NCI-H524 treated with DMSO at 0.1 percent for 48 hours (cell line): ENCODE measurements around the gene PRG2.
"Not testable (repeated sequence)": the region's sequence is repeated elsewhere in the genome, so short reads cannot be mapped to it uniquely, and the experiment has no call there.

Experiments used
- DNase-seq: peaks from one replicate; lab custom pipeline; 2025; lab: John Stamatoyannopoulos, UW

The PRG2 gene

DNA sequence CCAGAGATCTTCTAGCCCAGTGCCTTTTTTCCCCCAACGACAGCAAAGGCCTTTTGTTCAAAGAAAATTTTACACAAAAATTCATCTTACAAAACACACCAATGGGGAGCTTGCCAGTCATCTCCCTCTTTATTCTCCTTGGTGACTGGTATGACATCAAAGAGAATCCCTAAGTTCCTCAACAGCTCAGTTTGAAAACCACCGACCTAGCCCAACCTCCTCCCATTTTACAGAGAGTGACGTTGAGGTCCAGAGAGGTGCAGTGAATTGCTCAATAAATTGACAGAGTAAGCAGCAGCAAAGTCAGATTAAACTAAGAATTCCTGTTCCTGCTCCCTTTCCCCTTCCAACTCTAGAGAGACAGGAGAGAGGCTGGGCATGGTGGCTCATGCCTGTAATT lies 28.7 kb upstream of the PRG2 start:
- DNase-seq: no peak

GRCh38 chr11:57418131-57418530 lies 27.7 kb upstream of the PRG2 start:
- DNase-seq: no peak

- DNase-seq: no peak
These were observed 26.6 kb upstream of the PRG2 start for GRCh38 chr11:57417056-57417455.

DNA sequence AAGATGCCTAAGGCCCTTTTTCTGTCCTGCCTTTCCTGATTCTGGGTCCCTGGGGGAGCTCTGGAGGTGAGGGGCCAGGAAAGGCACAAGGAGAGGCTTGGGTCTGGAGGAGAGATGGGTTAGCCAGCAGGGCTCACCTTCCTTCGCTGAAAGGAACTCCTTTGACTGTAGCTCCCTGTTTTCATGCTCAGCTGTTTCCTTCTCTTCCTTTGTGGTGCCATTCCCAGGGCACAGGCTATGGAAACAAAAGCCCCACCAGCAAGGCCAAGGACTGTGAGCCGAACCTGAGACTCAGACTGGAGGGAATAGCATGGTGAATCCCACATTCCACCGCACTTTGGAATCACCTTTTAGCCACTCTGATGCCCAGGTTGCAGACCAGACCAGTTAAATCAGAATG lies 26.0 kb upstream of the PRG2 start:
- DNase-seq: no peak

DNA sequence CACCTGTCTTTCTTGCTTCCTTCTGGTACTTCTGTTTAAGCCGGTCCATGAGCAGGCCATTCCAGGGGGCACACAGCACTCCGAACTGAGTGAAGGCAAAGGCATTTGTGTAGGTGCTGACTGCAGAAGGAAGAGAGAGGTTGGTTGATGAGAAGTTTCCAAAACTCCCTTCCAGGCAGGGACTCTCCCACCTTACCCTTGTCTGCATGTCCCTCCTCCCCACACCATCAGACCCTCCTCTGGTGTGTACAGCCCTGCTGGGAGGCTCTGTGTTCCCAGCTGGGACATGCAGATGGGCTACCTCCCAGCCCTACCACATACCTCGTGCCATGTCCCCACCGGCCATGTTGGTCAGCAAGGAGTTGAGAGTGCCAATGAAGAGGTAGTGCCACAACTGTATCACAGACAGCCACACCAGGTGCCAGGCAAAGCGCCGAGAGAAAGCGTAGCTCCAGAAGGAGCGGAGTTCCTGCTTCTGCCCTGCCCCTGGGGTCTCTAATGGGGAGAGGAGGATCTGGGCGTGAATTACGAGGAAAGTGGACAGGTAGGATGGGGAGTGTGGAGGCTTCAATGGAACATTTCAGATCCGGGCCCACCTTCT lies 24.3 kb upstream of the PRG2 start:
- DNase-seq: no peak

DNA sequence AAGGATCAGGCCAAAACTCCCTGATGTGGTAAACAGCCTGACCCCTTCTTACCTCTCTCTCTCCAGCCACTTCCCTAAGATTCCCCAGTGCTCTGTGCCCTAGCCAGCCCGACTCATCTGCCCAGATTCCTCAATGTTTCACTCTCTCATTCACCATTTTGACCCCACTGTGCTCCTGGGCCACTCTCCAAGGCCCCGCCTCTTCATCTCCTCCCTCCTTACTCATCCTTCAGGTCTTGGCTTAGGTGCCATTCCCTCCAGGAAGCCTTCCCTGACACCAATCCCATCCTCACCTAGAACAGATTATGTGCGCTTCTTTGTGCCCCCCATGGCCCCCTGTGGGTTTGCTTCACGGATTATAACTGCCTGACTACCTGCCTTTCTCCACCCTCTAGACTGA lies 23.2 kb upstream of the PRG2 start:
- no peak for DNase-seq

GRCh38 chr11:57410287-57410686 lies 19.8 kb upstream of the PRG2 start:
- no peak for DNase-seq

DNA sequence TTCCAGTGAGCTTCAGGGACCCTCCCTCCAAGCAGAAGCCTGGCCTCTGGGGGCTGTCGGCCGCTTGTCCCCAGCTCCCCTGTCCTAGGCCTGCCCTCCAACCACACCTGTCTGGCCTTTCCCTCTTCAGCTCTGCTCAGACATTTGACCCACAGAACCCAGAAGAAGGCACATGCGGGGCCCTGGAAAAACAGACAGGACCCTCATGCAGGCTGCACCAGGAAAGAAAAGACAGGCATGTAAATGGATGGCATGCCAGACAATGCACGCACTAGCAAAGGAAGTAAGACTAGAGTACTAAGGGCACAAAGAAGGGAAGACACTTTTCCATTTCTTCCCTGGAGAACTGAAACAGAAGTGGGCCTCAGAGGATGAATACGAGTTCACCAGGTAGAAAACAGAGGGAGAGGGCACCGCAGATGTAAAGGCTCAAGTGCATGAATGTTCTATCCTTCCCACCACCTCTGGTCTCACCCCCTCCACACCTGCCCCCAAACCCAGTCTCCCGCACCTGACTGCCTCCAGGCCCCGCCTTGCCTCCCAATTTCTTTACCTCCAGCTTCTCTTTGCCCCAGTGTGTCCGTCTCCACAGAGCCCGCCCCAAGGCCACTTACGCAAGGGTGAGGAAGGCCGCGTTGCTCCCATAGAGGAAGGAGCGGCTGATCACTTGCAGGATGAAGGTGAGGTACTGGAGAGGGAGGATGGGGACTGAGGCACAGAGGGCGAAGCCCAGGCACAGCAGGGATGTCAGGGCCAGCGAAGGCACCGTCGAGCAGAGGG lies 19.1 kb upstream of the PRG2 start:
- DNase-seq: no peak

DNA sequence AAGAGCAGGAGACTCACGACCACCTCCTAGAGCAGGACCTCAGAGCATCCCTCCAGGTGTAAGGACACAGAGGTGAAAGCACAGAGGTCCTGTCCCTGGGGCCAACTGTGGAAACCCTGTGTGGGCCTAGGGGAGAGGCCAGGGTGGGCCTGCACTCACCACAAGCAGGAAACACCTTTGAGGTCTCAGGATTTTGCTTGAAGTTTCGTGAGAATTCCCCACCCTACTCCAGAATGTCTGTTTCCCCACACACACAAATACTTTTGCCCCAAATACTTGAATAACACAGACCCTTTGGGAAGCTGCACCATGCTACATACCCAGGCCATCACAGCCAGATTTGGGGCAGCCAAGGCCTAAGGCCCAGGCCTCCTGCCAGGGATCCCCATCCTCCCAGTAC lies 18.3 kb upstream of the PRG2 start:
- DNase-seq: no peak

DNA sequence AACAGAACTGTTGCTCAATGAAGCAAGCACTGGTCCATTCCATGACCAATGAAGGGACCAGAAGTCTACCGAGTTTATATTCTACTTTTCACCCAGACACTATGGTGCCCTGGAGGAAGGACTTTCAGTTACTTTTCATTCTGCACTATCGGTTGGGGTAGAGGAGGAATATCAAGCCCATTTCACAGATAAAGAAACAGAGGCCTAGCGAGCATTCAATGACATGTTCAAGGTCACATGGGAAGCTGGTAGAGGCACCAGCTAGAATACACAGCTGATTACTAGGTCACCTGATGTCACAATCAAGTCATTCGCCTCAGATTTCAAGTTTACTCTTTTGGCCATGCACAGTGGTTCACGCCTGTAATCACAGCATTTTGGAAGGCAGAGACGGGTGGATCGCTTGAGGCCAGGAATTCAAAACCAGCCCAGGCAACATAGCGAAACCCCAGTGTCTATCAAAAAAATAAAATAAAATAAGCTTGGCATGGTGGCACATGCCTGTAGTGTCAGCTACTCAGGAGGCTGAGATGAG lies 17.6 kb upstream of the PRG2 start:
- no peak for DNase-seq

GRCh38 chr11:57407010-57407920 lies 16.8 kb upstream of the PRG2 start:
- no peak for DNase-seq

GRCh38 chr11:57406337-57406904 lies 16.0 kb upstream of the PRG2 start:
- no peak for DNase-seq

- no peak for DNase-seq
These were observed 14.9 kb upstream of the PRG2 start for GRCh38 chr11:57405271-57405860.

- DNase-seq: no peak
These were observed 13.3 kb upstream of the PRG2 start for GRCh38 chr11:57403802-57404147.

GRCh38 chr11:57403003-57403801 lies 12.8 kb upstream of the PRG2 start:
- not testable (repeated sequence) for DNase-seq

GRCh38 chr11:57402188-57403002 lies 11.9 kb upstream of the PRG2 start:
- no peak for DNase-seq

DNA sequence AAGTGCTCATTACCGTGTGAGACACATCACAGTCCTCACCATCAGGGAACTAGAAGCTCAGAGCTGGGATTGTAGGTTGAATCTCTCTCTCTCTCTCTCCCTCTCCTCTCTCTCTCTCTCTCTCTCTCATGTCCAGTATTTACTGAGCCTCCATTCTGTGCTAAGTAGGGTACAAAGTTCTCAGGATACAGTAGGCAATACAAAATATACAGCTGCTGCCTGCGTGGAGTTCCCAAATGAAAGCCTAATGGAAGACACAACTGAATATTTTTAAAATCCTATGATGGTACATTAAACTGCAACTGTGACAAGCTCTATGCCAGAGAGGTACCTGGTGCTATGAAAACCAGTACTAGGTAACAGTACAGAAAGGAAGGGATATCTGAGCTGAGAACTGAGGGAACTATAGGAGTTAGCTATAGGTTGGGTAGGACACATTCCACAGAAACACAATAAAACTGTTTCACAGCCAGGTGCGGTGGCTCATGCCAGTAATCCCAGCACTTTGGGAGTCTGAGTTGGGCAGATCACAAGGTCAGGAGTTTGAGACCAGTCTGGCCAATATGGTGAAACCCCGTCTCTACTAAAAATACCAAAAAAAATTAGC lies 9.6 kb upstream of the PRG2 start:
- DNase-seq: no peak

GRCh38 chr11:57399221-57399620 lies 8.8 kb upstream of the PRG2 start:
- DNase-seq: no peak

DNA sequence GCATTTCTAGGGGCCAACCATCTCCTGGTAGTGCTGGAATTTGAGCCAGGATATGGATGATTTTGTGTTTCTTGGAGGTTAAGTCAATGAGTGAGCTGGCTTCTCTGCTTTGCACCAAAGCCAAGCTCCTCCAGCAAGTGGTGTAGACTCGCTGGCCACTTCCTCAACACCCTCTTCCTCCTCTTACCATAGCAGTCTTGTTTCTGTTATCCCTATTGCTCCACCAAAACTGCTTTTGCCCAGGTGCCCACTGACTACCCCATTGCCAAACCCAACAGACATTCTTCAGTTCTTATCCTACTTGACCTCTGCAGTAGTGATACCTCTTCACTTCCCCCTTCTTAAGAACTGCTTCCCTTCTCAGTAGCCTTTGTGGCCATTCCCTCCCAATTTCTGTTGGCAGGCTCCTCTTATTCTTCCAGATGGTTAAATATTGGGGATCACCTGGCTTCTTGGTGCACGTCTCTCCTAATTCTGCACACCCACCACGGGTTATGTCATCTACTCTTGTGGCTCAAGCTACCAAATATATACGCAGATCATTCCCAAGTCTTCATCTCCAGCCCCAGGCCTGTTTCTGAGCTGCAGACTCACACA lies 7.0 kb upstream of the PRG2 start:
- no peak for DNase-seq
